HG03097 (cell line): ENCODE measurements around the gene OGT.
"Not testable (repeated sequence)": the region's sequence is repeated elsewhere in the genome, so short reads cannot be mapped to it uniquely, and the experiment has no call there.

Source experiments
- ATAC-seq: cut with Tn5 transposase; IDR thresholded peaks from one replicate; pipeline ENCODE4 v1.9.1; 2021; ENCODE audit not compliant: unreplicated experiment, low FRiP score

Gene OGT

DNA sequence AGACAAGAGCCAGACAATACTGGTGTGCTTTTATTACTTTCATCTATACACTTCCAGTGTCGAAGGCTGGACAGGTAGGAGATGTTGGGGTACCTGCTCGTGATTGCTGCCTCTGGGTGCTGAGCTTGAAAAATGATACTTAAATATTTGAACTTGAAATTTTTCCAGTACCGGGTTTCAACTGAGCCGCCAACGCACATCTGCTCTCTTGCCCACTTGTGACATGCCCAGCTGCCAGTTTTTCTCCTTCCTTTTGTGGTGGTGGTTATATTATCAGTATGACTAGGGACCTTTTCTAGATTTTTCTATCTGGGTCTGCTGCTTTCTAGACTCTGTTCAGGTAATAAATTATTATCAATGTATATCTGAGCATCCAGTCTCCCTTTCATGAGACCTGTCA lies 3.4 kb downstream of the OGT start:
- ATAC-seq = no peak

DNA sequence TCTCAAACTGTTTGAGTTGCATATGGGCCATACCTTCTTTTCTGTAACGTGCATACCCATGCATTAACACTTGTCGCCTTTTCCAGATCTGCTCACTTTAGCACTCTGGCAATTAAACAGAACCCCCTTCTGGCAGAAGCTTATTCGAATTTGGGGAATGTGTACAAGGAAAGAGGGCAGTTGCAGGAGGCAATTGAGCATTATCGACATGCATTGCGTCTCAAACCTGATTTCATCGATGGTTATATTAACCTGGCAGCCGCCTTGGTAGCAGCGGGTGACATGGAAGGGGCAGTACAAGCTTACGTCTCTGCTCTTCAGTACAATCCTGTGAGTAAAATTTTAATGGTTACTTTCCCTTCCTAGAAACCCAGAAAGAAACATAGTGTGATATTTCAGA lies 4.8 kb downstream of the OGT start:
- ATAC-seq = no peak

GRCh38 chrX:71540801-71541200 lies 7.9 kb downstream of the OGT start:
- no peak for ATAC-seq

GRCh38 chrX:71541210-71542022 lies 8.5 kb downstream of the OGT start:
- peak; percentile 58 for ATAC-seq

- no peak for ATAC-seq
These were observed 9.5 kb downstream of the OGT start for GRCh38 chrX:71542411-71542810.

GRCh38 chrX:71542825-71543224 lies 9.9 kb downstream of the OGT start:
- ATAC-seq = no peak

- ATAC-seq = no peak
These were observed 10.4 kb downstream of the OGT start for GRCh38 chrX:71543316-71543715.

GRCh38 chrX:71545364-71545763 lies 12.5 kb downstream of the OGT start:
- ATAC-seq = no peak

- ATAC-seq = no peak
These were observed 14.0 kb downstream of the OGT start for GRCh38 chrX:71546879-71547278.

- no peak for ATAC-seq
These were observed 14.4 kb downstream of the OGT start for GRCh38 chrX:71547339-71547738.

DNA sequence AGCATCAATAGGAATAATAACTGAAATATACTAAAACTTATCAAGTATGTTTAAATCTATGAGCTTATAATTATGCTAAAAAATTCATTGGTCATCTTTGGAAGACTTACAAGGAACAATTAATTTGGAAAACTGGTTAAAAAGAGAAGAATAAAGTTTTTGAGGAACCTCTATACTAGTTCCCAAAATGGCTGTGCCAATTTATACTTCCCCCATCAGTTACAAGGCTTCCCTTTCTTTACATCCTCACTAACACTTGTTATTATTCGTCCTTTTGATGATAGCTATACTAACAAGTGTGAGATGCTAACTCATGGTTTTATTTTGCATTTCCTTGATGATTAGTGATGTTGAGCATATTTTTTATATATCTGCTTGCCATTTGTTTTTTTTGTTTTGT lies 17.1 kb downstream of the OGT start:
- no peak for ATAC-seq

DNA sequence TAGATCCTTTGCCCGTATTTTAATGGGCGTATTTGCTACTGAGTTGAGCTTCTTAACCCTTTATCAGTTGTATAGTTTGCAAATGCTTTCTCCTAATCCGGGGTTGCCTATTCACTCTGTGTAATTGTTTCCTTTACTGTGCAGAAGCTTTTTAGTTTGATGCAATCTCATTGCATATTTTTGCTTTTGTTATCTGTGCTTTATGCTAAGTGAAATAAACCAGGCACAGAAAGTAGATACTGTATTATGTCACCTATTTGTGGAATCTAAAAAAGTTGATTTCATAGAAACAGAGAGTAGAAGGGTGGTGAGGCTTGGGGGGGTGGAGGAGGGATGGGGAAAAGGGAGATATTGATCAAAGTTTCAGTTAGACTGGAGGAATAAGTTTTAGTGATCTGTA lies 17.7 kb downstream of the OGT start:
- ATAC-seq = no peak

GRCh38 chrX:71556036-71556435 lies 23.1 kb downstream of the OGT start:
- no peak for ATAC-seq

- no peak for ATAC-seq
These were observed 26.0 kb downstream of the OGT start for GRCh38 chrX:71558920-71559319.

- ATAC-seq = not testable (repeated sequence)
These were observed 26.9 kb downstream of the OGT start for GRCh38 chrX:71559773-71560172.

DNA sequence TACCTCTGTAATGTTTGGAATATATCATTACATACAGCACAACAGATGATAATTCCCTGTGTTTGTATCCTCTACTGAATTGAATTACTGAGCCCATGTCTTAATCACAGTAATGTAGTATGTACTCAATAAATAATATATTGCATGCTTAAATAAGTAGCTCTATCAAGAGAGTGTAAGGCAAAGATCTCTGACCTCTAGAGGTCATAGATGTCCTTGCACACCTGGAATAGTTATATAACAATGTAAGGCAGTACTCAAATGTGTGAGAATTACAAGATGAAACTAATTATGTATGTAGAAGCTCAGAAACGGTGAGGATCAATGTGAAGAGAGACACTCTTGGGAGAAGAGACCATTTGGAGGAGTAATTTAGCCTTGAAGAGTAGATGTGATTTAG lies 31.0 kb downstream of the OGT start:
- no peak for ATAC-seq

GRCh38 chrX:71565474-71566041 lies 32.7 kb downstream of the OGT start:
- ATAC-seq = no peak

DNA sequence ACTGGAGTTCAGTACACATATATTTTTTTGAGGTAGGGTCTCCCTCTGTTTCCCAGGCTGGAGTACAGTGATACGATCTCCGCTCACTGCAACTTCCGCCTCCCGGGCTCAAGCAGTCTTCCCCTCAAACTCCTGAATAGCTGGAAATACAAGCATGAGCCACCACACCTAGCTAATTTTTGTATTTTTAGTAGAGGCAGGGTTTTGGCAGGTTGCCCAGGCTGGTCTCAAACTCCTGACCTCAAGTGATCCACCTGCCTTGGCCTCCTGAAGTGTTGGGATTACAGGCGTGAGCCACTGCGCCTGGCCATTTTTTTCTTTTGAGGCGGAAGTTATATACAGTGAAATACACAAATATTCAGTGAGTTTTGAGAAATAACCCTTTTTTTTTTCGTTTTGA lies 38.5 kb downstream of the OGT start:
- ATAC-seq = not testable (repeated sequence)

GRCh38 chrX:71573590-71573989 lies 40.7 kb downstream of the OGT start:
- ATAC-seq = no peak

- no peak for ATAC-seq
These were observed 44.8 kb downstream of the OGT start for GRCh38 chrX:71577682-71578081.

GRCh38 chrX:71578253-71579135 lies 45.6 kb downstream of the OGT start, which contains the start of gene GCNA:
TSS of gene GCNA (plus strand) at chrX:71578437. CDS start at chrX:71580822, 2,385 bp downstream.
- no peak for ATAC-seq
